ENCODE results near the gene PLEKHM3.

GRCh38 chr2:207777124-207777523 is 248.2 kb downstream of the PLEKHM3 start:
- TF ChIP-seq, protein P1, sequence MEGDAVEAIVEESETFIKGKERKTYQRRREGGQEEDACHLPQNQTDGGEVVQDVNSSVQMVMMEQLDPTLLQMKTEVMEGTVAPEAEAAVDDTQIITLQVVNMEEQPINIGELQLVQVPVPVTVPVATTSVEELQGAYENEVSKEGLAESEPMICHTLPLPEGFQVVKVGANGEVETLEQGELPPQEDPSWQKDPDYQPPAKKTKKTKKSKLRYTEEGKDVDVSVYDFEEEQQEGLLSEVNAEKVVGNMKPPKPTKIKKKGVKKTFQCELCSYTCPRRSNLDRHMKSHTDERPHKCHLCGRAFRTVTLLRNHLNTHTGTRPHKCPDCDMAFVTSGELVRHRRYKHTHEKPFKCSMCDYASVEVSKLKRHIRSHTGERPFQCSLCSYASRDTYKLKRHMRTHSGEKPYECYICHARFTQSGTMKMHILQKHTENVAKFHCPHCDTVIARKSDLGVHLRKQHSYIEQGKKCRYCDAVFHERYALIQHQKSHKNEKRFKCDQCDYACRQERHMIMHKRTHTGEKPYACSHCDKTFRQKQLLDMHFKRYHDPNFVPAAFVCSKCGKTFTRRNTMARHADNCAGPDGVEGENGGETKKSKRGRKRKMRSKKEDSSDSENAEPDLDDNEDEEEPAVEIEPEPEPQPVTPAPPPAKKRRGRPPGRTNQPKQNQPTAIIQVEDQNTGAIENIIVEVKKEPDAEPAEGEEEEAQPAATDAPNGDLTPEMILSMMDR (IDR thresholded peaks at IDR 0.05; ENCODE audit: insufficient read depth, low read length, poor library complexity, severe bottlenecking), result no peak
- TF ChIP-seq EZH2phosphoT487 (conservative IDR thresholded peaks at IDR 0.05; ENCODE audit: low read length), result no peak
